Mesodermal cell (in vitro differentiated cells): ENCODE data around the gene ORAI1.
"Not testable (repeated sequence)": the region's sequence is repeated elsewhere in the genome, so short reads cannot be mapped to it uniquely, and the experiment has no call there.

Experiments
- H3K27ac ChIP-seq: 2 replicates; pipeline ENCODE4 v1.7.0; 2013; ENCODE audit warnings: mild to moderate bottlenecking, low read depth, low read length, moderate library complexity; ENCODE audit not compliant: severe bottlenecking
- H3K36me3 ChIP-seq: 2 replicates; pipeline ENCODE4 v1.7.1; 2013; ENCODE audit warnings: mild to moderate bottlenecking, low read length, moderate library complexity; ENCODE audit not compliant: control insufficient read depth, insufficient read depth
- H3K4me1 ChIP-seq: one replicate; pipeline ENCODE4 v1.7.1; 2013; ENCODE audit warnings: mild to moderate bottlenecking, low read length; ENCODE audit not compliant: insufficient read depth, control insufficient read depth, poor library complexity, severe bottlenecking
- H3K4me3 ChIP-seq: 2 replicates; pipeline ENCODE4 v1.7.0; 2013; ENCODE audit warnings: low read length, control low read depth, mild to moderate bottlenecking; ENCODE audit not compliant: insufficient read depth, poor library complexity, severe bottlenecking; ENCODE audit errors: extremely low read depth
- H3K9me3 ChIP-seq: 2 replicates; pipeline ENCODE4 v1.7.1; 2013; ENCODE audit warnings: mild to moderate bottlenecking, low read length, moderate library complexity; ENCODE audit not compliant: control insufficient read depth
- WGBS, 2 experiments: methylation state at CpG; one replicate each; pipeline ENCODE4 v1.1.5; 2013; ENCODE audit warnings: missing lambda C conversion rate in 2 of 2; ENCODE audit not compliant: insufficient coverage in 2 of 2; 5-methylcytosine and 5-hydroxymethylcytosine counted together

The ORAI1 gene

DNA sequence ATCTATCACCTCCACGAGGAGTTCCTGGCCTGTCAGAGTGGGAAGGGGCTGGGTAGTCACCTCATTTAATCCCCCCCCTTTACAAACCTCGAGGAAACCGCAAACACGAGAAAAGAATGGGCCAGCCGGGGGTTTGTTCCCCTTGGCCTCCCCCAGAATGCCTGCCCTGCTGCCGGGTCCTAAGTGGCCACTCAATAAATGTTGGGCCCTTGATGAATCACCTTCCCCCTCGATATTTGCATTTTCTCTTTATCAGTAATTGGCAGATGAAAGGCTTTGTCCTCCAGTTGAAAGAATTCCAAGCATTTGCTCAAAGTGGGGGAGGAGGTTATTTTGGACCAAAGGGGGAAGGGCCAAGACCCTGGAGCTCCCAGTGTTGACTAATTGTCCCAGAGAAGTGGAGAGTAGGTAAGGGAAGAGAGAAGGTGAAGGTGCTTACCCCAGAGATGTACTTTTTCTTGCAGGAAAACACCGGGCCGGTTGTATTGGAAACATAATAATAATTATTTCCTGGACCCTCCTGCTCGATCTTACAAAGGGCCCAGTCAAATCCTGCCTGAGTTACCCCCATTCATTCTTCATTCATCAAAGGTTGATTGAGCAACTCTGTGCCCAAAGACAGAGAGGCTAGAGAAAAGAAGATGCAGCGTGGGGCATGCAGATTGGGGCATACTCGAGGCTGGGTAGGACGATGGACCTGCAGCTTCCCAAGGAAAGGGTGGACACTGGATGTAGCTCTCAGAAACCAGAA is 43.6 kb upstream of the ORAI1 start:
- 0 to 13% methylated on average over 7 of the region's 13 CpGs for WGBS, 2 experiments
- peak overlapping the region; percentile 70 for H3K4me3 ChIP-seq
- peak overlapping the region; percentile 95 for H3K27ac ChIP-seq

DNA sequence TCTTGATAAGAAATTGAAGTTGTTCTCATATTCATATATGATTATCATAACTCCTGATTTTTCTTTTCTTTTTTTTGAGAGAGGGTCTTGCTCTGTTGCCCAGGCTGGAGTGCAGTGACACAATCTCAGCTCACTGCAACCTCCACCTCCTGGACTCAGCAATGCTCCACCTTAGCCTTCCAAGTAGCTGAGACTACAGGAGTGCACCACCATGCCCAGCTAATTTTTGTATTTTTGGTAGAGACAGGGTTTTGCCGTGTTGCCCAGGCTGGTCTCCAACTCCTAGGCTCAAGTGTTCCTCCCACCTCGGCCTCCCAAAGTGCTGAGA is 43.0 kb upstream of the ORAI1 start:
- WGBS, 2 experiments: 82 to 93% methylated on average over 2 of the region's 2 CpGs
- peaks cover 25% of the 10 kb centered on the region for H3K4me1 ChIP-seq
- H3K36me3 ChIP-seq, H3K27ac ChIP-seq, H3K9me3 ChIP-seq, H3K4me3 ChIP-seq: not testable (repeated sequence)

More for the DNA sequence above, 43.6 kb upstream of the ORAI1 start:
- Histone ChIP-seq H3K4me1 (peaks cover 29% of the 10 kb centered on the region), H3K9me3 (no peaks in the 10 kb centered on the region), H3K36me3 (no peaks in the 10 kb centered on the region)

DNA sequence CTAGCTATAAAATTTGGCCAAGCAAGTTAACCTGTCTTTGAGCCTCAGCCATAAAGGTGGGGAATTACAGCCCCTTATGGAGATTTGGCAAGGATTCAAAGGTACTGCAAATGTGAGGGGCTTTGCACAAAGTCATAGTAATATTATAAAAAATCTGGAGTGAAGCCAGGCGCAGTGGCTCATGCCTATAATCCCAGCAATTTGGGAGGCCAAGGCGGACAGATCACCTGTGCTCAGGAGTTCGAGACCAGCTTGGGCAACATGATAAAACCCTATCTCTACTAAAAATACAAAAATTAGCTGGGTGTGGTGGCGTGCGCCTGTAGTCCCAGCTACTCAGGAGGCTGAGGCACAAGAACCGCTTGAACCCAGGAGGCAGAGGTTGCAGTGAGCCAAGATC is 41.4 kb upstream of the ORAI1 start:
- not testable (repeated sequence) for H3K27ac ChIP-seq, H3K4me3 ChIP-seq, H3K9me3 ChIP-seq, H3K36me3 ChIP-seq
- WGBS, 2 experiments: 92 to 100% methylated on average over 3 to 6 of the region's 6 CpGs
- H3K4me1 ChIP-seq: peaks cover 25% of the 10 kb centered on the region

DNA sequence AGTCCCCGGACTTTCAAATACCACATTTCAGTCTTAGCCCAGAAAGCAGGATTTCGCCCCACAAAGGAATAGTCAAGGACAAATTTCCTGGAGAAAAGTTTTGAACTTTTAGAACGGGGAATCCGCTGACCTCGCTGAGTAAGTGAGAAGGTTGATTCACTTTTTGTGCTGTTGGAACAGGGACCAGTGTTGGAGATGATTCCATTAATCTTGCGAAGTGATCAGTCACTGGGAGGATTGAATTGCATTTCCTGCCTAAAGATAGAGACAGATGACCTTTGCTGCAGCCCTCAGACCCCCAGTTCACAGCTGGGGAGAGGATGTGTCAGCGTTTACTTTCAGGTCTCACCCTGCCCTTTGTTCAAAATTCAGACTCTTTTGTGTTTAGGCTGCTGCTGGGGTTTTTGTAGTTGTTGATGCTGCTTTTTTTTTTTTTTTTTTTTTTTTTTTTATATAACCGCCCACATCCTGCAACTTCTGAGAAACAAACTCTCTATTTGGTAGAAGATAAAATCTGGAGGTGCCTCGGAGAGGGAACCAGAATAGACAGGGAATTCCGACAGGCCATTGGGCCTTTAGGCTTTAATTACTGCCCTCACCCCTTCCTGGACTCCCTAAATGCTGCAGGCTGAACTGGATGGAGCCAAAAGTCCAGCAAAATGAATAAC is 35.7 kb upstream of the ORAI1 start:
- Histone ChIP-seq H3K9me3 (no peaks in the 10 kb centered on the region), H3K36me3 (peaks cover 13% of the 10 kb centered on the region), H3K4me3 (peak overlapping the region; percentile 12), H3K27ac (peak overlapping the region; percentile 95), H3K4me1 (peaks cover 25% of the 10 kb centered on the region)
- 37 to 48% methylated on average over 6 of the region's 10 CpGs for WGBS, 2 experiments

DNA sequence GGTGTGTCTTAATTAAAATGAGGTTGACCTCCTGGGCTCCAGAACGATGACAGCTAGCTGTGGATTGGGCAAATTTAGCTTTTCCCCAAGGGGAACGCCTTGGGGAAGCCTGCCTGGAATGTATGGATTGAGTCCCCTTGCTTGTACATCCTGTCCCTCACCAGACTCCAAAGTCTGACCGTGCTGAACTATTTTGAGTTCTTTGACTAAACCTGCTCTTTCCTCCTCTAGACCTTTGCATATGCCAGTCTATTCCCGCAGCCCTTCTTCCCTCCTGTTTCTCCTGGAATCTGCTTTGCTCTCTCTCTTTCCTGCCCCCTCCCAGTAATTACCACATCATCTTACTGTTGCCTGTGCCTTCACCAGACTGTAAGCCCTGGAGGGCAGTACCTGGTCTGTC is 34.0 kb upstream of the ORAI1 start:
- Histone ChIP-seq H3K36me3 (peaks cover 20% of the 10 kb centered on the region), H3K27ac (peak overlapping the region; percentile 41), H3K4me3 (no peak overlapping the region), H3K4me1 (peaks cover 14% of the 10 kb centered on the region), H3K9me3 (no peaks in the 10 kb centered on the region)
- WGBS, 2 experiments: 81 to 84% methylated on average over 4 of the region's 4 CpGs

DNA sequence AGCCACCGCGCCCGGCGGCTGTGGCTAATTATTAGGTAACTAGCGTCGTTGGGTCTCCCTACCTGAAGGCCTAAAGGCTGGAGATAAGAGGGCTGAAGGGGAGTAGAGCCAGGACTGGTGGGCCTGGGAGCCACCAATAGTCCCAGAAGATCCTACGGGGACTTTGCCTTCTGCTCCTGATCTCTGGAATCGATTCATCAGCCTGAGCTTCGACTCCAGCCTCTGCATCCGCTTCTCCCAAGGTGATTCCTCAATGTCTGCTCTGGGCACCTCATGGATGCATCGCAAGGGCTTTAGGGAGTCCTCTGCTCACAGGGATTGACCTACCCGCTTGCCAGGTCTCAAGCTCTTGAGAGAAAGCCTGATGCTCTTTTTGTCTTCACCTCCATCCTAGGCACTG is 30.8 kb upstream of the ORAI1 start:
- Histone ChIP-seq H3K27ac (no peak overlapping the region), H3K4me1 (peaks cover 14% of the 10 kb centered on the region), H3K9me3 (no peaks in the 10 kb centered on the region), H3K36me3 (peaks cover 20% of the 10 kb centered on the region), H3K4me3 (no peak overlapping the region)
- WGBS, 2 experiments: 90 to 96% methylated on average over 12 of the region's 12 CpGs

DNA sequence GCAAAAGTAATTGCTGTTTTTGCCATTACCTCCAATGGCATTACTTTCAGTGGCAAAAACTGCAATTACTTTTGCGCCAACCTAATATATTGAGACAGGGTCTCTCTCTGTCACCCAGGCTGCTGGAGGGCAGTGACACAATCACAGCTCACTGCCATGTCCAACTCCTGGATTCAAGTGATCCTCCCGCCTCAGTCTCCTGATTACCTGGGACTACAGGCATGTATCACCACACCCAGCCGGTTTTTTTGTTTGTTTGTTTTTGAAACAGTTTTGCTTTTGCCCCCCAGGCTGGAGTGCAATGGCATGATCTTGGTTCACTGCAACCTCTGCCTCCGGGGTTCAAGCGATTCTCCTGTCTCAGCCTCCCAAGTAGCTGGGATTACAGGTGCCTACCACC is 29.8 kb upstream of the ORAI1 start:
- no peaks in the 10 kb centered on the region for H3K9me3 ChIP-seq
- no peak overlapping the region for H3K4me3 ChIP-seq
- no peak overlapping the region for H3K27ac ChIP-seq
- WGBS, 2 experiments: 96 to 100% methylated on average over 4 of the region's 5 CpGs
- peaks cover 20% of the 10 kb centered on the region for H3K36me3 ChIP-seq
- H3K4me1 ChIP-seq: peaks cover 10% of the 10 kb centered on the region

DNA sequence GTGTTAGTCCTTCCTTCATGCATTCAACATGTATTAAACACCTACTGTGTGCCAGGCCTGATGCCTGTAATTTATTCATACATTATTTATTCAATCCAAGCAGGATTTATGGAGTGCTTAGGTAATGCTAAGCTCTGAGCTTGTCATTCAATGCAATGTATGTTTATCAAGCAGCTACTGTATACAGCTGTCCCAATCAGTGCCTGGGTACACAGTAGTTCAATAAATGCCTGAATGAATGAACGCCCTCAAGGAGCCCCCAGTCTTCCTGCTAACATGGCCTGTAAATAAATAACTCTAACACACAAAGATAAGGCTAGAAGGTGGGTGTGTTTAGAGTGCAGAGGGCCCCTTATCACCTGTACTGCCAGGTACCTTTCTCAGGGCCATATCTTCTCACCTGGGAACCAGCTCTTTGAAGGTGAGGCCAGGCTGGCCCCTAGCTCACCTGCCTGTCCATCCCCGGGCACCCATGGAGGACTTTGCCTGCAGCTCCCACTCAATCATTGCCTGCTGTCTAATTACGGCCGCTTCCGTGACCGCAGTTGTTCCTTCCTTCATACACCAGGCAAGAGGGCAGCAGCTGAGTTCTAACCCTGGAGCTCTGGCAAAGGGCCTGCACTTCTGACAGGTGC is 25.5 kb upstream of the ORAI1 start:
- Histone ChIP-seq H3K27ac (no peak overlapping the region), H3K36me3 (peaks cover 4% of the 10 kb centered on the region), H3K9me3 (no peaks in the 10 kb centered on the region), H3K4me1 (no peaks in the 10 kb centered on the region), H3K4me3 (no peak overlapping the region)
- 100% methylated on average over 4 of the region's 6 CpGs for WGBS, 2 experiments

DNA sequence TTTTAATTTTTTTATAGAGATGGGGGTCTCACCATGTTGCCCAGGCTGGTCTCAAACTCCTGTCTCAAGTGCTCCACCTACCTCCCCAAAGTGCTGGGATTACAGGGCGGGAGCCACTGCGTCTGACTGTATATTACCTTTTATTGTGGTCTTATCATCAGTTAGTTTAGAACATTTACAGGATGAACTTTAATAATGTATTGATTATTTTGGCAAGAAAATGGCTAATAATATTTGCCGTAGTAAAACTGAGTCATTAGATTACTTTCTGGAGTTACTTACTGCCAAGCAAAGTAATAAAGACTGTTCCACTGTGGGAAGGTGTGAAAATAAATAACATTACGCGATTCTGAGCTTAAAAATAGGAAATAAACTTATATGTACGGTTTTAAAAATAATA is 23.6 kb upstream of the ORAI1 start:
- Histone ChIP-seq H3K9me3 (no peaks in the 10 kb centered on the region), H3K4me1 (no peaks in the 10 kb centered on the region), H3K4me3 (no peak overlapping the region), H3K36me3 (no peaks in the 10 kb centered on the region), H3K27ac (no peak overlapping the region)
- WGBS, 2 experiments: 100% methylated on average over 2 to 4 of the region's 6 CpGs

DNA sequence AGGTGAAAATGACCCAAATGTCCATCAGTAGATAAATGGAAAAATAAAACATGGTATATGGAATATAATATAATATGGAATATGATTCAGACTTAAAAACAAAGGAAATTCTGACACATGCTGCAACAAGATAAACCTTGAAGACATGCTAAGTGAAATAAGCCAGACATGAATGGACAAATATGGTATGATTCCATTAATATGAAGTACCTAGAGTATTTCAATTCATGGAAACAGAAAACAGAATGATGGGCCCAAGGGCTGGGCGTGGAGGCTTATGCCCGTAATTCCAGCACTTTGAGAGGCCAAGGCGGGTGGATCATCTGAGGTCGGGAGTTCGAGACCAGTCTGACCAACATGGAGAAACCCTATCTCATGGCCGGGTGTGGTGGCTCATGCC is 22.7 kb upstream of the ORAI1 start:
- no peaks in the 10 kb centered on the region for H3K9me3 ChIP-seq
- H3K27ac ChIP-seq: no peak overlapping the region
- H3K4me1 ChIP-seq: no peaks in the 10 kb centered on the region
- no peak overlapping the region for H3K4me3 ChIP-seq
- H3K36me3 ChIP-seq: no peaks in the 10 kb centered on the region
- 82 to 93% methylated on average over 5 to 6 of the region's 6 CpGs for WGBS, 2 experiments

DNA sequence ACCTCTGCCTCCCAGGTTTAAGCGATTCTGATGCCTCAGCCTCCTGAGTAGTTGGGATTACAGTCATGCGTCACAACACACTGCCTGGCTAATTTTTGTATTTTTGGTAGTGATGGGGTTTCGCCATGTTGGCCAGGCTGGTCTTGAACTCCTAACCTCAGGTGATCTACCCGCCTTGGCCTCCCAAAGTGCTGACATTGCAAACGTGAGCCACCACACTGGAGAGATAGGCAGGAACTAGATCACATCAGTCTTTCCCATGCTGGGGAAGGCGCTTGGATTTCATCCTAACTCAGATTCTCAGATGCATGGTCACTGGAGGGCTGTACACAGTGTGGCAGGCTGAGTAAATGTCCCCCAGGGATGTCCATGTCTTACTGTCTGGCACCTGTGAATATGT is 18.0 kb upstream of the ORAI1 start:
- no peak overlapping the region for H3K27ac ChIP-seq
- peaks cover 8% of the 10 kb centered on the region for H3K4me1 ChIP-seq
- WGBS, 2 experiments: 81 to 99% methylated on average over 4 to 6 of the region's 6 CpGs
- no peaks in the 10 kb centered on the region for H3K9me3 ChIP-seq
- no peak overlapping the region for H3K4me3 ChIP-seq
- H3K36me3 ChIP-seq: no peaks in the 10 kb centered on the region
